ENCODE data around the gene PTDSS2.
A peak's percentile ranks its signal among the peaks of the same experiment; 100 is the strongest.

DNA sequence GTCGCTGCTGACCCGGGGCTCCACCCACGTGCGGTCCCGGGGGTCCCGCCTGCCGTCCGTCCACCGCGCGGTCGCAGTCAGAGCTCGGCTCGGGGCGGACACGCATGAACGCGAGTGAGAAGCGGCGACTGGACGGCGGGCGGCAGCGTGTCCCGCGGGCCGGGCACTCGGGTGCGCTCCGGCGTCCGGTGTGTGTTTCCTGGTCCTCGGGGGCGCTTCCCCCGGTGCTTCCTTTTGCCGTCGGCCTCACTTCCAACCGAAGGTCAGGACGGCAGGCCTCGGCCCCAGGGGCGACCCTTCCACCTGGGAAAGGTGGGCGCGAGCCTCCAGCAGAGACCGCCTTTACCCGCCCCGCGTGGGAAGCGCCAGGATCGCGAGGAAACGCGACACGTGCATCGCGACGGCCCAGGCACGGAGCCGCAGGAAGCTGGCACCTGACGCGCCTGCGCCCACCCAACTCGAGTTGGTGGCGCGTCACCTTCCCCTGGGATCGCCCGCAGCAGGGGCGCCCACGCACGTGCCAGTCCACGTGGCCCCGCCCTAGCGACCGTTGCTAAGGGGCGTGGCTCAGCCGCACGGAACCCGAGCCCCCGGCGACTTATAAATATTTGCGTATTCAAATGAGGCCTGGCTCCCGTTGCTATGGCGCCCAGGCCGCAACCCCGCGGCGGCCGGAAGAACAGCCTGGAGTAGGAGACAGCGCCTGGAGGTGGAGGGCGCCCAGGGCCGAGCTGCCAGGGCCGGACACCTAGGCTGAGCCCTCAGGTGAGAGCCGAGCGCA is 87.0 kb downstream of the PTDSS2 start, which contains the start of gene LRRC56:
- TF ChIP-seq, protein P1, sequence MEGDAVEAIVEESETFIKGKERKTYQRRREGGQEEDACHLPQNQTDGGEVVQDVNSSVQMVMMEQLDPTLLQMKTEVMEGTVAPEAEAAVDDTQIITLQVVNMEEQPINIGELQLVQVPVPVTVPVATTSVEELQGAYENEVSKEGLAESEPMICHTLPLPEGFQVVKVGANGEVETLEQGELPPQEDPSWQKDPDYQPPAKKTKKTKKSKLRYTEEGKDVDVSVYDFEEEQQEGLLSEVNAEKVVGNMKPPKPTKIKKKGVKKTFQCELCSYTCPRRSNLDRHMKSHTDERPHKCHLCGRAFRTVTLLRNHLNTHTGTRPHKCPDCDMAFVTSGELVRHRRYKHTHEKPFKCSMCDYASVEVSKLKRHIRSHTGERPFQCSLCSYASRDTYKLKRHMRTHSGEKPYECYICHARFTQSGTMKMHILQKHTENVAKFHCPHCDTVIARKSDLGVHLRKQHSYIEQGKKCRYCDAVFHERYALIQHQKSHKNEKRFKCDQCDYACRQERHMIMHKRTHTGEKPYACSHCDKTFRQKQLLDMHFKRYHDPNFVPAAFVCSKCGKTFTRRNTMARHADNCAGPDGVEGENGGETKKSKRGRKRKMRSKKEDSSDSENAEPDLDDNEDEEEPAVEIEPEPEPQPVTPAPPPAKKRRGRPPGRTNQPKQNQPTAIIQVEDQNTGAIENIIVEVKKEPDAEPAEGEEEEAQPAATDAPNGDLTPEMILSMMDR (IDR thresholded peaks at IDR 0.05): no peak
- TF ChIP-seq POLR2A (IDR thresholded peaks at IDR 0.05): no peak
- no peak for TF ChIP-seq EP300 (IDR thresholded peaks at IDR 0.05)
- TF ChIP-seq POLR2AphosphoS5 (IDR thresholded peaks at IDR 0.05): peak; percentile 10 to 86 (median 79)

Data from suprapubic skin (tissue), 4 donors.